Activated T-helper 9 cell treated with anti-CD3 and anti-CD28 coated beads, Interleukin-2, amount 50 U/mL, for 16 hours (primary cell): ENCODE results near the gene ARHGAP6.
"Not testable (repeated sequence)": the region's sequence is repeated elsewhere in the genome, so short reads cannot be mapped to it uniquely, and the experiment has no call there.

Experiments used
- DNase-seq: peaks from one replicate; pipeline ENCODE4 v3.0.0-alpha.2; 2020; ENCODE audit warnings: low read depth

The ARHGAP6 gene

DNA sequence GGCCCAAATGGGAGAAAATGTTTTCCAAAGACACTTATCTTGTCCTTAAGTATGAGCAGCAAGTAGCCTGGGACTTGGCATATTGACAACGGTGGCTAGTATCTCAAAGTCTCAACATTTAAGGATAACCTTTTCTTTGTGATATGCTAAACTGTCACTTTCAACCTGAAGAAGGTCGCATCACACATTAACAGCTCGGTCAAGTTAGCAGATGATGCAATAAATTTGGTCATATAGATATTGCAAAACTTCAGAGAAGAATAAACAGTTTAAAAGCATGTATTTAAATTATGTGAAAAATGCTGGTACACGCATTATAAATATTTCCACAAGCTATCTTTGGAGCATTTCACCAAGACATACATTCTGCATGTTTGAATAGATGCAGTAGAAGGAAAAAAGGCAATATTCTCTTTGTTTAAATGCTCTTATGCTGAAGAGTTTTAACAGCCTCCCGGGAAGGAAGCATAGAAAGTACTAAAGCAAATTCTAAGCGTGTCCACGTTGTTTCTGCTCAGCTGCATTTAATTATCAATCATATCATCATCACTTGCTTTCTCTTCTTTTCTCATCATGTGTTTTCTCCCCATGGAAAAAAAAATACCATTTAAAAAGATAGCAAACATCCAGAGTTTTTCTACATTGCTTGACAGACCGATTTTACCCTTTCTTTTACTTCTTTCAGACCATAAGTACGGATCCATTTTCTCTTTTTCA lies 24.2 kb downstream of the ARHGAP6 start:
- DNase-seq = no peak

DNA sequence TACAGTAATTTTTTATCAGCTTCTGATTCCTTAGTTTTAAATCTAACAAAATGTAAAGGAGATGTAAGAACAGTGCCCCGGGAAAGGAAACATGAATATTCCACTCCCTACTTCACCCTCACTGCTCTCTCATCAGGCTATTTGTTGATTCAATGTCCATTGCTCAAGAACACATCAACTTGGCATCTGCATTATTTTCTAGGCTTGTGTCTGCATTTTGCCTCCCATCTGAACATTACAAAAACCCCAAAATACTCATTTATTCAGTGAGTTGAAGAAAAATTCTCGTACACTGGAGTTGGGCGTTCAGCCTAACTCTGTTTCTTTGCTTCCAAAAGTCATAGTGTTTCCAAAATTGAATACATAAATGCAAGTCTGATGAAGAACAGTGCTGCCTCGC lies 25.6 kb downstream of the ARHGAP6 start:
- no peak for DNase-seq

DNA sequence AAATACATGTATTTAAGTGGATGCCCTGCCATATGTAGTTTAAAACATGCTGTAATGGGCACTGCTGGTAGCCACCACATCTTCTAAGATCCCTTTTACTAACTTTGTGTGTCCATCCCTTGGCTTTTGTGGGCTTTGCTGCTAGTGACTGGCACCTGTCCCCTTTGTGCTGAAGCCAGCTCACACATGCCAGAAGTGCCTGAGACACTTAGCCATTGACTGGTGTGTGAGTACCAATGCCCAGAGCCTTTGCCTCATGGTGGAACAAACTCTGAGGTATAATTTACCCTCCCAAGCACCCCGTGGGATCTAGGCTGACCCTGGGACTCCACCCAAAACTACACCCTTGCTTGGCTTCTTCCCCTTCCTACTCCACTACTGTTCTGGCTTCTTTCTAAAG lies 33.0 kb downstream of the ARHGAP6 start:
- no peak for DNase-seq

DNA sequence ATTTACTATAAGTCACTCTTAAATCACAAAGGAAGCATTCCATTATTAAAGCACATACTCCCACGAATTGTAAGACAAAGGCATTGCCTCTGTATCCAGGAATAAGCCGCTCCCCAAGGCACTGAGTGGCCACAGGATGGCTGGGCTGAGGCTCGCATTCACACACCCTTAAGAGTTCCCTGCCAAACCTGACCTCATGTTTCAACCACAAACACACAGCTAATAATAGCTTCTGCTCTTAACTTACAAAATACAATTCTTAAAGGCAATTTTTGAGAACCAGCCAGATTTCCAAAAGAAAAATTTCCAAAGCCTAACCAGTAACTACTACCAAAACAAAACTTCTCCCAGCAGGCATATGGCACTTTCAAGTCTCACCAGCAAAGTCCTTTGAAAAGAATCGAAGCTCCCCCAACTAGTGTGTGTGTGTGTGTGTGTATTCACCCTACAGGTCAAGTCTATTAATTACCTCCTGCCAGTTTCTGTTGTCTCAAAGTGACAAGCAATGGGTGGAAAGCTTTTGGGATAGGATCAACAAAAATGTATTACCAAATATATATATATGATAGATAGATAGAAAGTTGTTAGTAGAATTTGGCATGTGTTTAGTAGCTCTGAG lies 36.0 kb downstream of the ARHGAP6 start:
- no peak for DNase-seq

DNA sequence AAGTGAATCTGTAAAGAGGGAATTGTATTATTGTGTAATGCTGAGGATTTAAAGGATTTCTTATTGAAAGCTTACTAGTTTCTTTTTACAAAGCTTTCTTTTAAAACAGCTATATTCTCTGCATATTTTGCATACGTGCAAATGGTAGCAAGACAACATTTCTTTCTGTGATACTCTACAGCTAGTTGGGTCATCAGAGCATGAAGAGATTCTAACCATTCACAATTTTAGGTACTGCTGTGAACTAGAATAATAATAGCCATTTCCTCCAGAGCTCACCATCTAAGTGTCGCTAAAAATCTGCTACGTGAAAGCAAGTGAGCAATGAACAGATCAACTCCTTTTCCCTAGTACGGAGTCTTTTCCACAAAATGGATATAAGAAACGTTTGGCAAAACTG lies 37.3 kb downstream of the ARHGAP6 start:
- DNase-seq = no peak

DNA sequence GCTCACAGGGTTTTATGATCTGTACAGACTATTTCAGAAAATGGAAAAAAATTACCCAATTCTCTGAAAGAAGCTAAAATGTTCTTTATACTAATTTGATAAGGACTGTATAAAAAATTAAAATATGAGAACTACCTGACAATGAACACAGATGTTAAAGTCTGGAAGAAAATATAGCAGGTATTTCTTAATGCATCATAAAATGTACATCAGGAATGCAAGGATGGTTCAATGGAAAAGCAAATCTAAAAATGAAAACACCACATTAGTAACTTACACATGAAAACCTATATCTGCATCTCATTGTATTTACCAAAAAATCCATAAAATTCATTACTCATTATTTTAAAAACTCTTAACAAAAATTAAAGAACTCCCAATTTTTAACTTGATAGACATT lies 39.4 kb downstream of the ARHGAP6 start:
- DNase-seq = no peak

DNA sequence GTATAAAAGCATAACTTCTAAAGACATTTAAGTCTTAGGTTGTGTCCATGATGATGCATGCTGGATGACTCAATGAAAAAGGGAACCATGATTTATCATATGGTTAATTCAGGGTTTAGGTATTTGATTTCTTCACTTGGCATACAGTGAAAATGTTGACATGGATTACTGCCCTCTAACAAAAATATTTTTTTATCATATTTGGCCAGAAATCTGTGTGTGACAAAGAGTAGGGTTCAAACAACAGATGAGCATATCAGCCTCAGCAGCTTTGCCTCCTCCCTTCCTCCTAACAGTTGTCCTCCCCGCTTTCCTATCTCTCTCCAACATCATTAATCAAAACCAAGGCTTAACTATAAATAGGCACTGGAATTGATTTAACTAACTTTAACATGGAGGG lies 46.3 kb downstream of the ARHGAP6 start:
- no peak for DNase-seq

DNA sequence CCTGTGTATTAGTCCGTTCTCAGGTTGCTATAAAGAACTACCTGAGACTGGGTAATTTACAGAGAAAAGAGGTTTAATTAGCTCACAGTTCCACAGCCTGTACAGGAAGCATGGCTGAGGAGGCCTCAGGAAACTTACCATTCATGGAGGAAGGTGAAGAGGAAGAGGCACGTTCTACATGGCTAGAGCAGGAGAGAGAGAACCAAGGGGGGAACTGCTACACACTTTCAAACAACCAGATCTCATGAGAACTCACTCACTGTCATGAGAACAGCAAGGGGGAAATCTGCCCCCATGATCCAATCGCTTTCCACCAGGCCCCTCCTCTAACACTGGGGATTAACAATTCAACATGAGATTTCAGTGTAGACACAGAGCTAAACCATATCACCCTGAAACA lies 51.5 kb downstream of the ARHGAP6 start:
- not testable (repeated sequence) for DNase-seq

DNA sequence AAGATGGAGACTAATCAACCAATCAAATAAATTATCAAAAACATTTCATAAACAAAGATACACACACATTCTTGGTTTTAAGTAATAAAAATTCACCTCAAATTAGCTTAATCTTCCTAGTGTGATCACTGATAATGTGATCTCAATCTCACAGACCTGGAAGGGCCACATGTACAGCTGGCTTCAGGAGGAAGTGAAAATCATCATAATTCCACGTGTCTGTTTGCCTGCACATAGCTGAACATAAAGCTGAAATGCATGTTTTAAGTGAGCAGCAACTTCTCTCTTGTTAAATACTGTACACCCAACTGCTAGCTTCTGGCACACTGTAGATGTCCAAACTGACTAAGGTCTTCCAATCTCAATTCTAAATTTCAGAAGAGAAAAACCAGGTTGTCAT lies 53.8 kb downstream of the ARHGAP6 start:
- no peak for DNase-seq

DNA sequence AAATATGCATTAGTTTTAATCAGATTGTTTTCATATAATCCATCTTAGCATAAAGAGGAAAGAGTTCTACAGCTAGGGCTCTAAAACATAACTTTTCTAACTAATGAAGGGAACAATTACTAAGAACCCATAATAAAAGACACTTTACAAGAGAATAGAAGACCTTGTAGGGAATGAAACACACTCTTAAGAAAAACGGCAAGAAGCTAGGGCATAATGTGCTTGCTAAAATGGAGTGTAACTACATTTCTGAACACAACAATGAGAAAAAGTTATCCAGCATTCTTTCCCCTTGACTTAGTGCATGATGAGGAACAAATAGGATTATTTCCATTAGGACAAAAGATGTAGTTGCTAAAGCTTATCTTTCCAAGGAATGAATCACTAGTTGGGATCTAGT lies 54.6 kb downstream of the ARHGAP6 start:
- no peak for DNase-seq

DNA sequence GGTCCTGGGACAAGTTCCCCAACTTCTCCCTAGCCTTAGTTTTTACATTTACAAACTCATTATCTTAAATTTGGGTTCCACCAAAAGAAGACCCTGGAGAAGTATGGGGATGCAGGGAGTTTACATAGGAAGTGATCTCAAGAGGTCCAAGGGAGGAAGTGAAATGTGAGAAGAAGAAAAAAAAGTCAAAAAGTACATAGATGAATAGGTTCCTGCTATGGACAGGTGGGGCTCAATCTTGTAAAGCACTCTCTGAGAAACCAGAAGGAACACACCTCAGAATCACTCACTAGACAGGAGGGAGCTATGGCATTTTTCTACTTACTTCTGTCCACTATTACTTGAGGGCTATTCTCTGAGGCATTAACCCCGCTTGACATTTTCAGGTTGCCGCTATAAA lies 56.6 kb downstream of the ARHGAP6 start:
- no peak for DNase-seq

DNA sequence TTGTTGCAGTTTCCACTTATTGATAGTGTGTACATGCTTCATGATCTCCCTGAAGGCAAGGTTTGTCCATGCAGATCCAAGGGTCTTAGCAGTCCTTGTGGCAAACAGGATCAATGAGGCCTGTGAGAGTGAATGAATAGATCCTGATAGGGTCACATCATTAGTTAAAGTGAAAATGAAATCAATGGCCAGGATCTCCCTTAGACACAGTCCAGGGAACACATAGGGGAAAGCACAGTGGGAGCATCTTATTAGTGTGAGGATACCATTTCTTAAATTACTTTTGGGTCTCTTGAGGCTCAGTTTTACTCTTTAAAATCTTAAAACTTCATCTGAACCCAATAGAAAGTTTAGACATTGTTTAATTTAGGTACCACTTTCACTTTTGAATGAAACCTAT lies 59.3 kb downstream of the ARHGAP6 start:
- DNase-seq = no peak

DNA sequence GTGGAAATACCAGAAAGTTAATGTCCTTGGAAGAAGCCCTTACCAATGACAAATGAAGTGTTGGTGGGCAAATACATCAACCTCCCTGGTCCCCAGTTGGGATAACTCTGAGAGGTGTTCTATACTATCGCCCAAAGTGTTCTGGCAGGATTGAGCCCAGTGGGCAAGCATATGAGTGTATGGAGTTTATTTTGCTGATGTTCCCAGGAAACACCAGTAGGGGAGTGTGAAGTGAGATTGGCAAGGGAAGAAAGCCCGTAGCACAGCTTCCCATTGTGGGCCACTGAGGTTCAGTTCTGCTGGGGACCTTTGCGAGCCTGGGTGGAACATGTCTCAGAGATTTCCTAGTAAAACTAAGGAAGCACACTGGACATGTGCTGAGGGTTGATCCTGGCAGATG lies 65.1 kb downstream of the ARHGAP6 start:
- DNase-seq = no peak

DNA sequence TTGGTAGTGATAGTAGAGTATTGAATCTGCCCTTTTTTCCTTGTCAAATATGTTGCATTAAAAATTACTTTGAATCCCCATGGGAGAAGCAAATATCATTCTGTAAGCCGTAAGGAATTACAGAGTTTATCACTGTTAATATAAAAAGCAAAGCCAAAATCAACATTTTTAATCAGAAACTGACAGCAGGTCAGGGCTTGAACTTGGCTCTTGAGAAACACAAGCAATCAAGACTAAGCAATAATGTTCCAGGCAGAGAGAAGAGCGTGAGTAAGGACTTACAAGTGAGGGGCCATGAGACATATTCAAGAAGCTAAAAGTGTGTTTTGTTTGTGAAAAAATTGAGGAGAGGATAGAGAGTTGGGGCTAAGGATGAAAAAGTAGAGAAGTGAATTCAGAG lies 68.2 kb downstream of the ARHGAP6 start:
- DNase-seq = no peak

DNA sequence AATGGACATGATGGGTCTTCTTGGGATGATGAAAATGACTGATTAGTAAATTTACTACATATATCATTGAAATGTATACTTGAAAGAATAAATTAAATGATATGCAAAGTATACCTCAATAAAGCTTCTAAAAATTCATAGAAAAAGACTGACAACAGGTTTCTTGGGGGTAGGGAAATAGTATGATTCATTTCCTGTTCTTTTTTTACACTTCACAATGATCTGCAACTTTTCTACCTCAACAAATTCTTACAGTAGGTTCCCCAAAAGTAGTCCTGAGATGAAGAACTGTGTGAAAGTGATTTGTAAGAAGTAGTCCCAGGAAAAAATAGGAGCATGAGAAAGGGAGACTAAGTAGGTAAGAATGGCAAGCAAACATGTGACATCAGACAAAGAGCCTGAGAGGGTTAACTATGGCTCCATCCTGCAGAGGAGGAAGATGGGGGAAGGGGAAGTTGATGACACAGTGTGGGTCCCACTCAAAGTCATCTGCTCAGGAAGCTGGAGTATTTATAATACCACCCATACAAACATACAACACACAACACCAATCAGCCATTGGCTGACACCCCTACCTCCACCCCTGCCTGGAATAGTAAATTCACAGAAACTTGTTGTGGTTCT lies 73.9 kb downstream of the ARHGAP6 start:
- DNase-seq = no peak

DNA sequence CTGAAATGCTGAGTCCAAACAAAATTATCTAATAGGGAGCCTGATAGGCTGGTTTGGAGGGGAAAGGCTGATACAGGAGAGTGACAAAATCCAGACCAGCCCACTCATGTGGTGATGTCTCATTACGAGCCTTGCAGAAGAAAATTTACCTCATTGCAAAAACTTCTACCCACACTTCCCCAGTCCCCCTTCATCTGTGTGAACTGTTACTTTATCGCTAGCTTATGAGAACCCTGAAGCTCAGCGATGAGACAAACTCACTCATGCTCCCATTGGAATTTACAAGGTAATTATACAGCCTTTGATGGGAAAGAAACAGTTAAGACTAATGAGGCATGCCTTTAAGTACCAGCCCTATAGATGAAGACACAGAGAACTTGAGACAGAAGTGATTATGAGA lies 76.1 kb downstream of the ARHGAP6 start:
- DNase-seq = no peak

DNA sequence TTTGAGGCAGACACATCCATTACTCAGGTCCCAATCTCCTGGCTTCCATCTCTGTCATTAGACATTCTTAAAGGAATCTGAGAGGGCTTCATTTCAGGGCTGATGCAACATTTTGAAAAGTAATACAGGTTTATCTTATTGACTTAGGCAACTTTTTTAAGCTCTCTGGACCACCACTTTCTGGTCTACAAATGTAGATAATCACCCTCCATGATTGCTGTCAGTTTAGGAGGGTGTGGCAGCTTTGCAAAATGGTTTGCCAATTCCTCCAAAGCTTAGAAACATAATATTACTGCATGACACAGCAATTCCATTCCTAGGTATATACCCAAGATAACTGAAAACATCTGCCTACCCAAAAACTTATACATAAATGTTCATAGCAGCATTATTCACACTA lies 77.6 kb downstream of the ARHGAP6 start:
- no peak for DNase-seq

DNA sequence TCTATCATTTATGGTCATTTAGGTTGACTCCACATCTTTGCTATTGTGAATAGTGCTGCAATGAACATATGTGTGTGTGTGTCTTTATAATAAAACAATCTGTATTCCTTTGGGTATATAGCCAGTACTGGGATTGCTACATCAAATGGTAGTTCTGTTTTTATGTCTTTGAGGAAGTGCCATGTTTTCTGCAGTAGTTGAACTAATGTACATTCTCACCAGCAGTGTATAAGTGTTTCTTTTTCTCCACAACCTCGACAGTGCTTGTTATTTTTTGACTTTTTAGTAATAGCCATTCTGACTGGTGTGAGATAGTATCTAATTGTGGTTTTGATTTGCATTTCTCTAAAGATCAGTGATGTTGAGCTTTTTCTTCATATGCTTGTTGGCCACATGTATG lies 80.5 kb downstream of the ARHGAP6 start:
- no peak for DNase-seq

DNA sequence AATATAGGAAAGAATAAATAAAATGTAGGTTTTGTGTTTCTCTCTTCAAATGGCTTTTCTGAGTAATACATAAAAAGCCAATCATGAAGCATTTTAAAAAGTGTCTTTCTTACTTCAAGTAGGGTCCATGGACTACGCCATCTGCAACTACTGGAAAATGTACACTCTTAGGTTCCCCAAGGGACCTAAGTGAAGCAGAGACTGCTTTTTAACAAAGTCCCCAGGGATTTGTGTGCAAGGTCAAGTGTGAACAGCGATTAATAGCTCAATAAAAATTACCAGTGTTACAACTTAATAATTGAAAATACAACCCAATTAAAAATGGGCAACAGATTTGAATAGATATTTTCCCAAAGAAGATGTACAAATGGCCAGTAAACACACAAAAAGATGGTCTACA lies 84.9 kb downstream of the ARHGAP6 start:
- DNase-seq = no peak

DNA sequence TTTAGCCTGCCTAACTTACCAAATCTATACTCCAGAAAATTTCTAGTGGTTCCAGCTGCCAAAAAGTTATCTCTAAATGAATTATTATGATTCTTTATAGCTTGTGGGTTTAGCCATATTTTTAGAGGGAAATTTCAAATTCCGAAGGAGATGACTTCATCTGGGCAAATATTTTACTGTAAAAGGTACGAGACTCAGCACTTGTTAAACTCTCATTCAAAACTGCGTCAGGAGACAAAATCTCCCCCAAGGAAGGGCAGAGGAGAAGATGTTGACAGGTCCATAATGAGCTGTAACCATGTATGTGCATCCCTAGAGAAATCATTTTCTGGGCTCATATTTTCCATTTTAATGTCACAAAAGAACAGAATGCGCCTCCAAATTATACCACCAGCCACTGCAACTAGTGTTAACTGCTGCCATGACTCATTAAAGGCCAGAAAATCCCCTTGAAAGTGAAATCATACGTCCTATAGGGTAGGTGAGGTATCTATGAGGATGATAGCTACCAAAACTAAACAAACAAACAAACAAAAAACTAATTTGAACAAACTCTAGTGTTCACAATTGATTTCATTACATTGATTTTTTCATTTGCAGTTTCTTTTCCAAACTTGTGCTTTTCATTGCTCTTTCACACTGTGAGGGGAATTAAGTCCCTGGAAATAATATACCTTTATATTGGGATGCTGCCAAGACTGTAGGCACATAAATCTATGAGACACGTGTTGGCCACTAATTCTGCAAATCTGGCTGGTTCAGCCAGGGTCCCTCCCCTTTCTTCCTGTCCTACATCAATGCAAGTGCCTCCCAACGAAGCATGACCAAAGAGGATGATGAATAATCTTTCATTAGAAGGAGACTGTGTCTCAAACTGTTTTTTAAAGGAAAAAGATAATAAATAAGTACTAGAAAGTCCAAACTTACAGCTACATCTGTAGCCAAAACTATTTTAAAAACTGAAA lies 85.8 kb downstream of the ARHGAP6 start:
- no peak for DNase-seq

DNA sequence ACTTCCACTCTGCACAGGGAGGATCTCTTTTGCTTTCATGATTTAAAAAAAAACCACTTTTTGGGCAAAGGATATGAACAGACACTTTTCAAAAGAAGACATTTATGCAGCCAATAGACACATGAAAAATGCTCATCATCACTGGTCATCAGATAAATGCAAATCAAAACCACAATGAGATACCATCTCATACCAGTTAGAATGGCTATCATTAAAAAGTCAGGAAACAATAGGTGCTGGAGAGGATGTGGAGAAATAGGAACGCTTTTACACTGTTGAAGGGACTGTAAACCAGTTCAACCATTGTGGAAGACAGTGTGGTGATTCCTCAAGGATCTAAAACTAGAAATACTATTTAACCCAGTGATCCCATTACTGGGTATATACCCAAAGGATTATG lies 87.4 kb downstream of the ARHGAP6 start:
- not testable (repeated sequence) for DNase-seq

DNA sequence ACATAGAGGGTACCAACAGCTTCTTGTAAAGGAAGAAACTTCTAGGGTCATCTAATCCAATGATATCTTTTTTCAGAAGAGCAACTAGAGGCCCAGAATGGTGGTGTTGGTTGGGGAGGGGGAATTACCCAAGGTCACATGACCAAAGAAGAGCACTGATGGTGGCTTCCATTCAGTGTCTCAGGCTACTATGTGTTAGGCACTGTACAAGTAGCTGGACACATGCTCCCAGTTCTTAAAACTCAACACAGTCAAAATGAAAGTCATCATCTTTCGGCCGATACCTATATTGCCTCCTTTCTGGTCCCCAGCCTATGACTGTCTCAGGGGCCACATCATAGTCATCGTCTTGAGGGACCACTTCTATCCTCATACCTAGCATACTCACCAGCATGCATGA lies 88.1 kb downstream of the ARHGAP6 start:
- DNase-seq = no peak

DNA sequence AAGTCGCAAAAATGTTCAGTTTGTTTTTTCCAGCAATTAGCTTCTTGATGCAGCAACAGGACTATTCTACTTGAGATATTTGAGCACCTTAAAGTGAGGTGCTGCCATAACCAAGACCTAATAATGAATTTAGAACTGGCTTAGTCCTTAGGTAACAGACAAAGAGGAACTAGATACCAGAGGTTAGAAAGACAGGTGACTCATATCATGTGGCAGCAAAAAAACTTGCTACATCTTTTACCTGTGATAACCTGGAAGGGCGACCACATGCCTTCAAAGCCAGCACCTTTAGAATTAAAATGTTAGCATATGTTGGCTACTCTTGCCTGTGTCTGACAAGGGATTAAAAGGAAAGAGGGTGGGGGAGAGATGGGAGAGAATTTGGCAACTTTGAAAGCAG lies 90.4 kb downstream of the ARHGAP6 start:
- no peak for DNase-seq
